Measurements from ENCODE around the gene NFATC2. TPM values are rescaled to one million over a fixed set of nuclear protein-coding genes. Genes with fewer than 3 reads are reported as not detected.

NFATC2 gene
- total RNA-seq, 1 experiment from 2014 or later, result 5.0 TPM

DNA sequence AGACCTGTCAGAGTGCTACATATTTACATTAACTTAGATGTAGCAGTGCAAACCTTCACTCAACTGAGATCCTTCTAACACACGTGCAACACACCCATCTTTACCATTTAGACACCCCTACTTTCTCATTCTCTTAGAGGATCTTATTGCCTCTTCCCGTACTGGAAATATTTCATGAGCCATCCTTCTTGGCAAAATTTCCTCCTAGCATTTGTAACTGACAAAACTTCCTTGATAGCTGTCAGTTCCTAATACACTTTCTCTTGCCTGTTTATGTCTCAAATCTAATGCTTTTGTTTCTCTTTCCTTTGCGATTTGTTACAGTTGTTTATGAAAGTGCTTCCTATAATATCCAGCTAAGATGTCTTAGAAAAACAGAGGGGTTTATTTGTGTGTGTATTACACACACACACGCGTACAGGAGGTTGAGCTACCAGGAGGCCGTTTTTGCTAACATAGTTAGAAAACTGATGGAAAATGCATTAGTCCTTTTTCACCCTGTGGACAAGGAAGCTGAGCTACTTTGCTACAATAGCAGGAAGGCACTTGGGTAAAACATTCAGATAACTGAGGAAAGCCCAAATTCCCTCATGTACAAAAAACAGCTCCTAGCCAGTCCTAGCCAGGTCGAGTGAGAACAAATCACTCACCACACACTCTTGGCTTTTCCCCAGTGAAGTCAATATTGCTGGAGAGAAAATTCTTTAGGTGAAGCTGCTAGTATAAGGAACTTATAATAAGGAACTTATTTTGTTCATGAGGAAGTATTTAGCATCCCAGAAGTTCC, 153.6 kb downstream of the NFATC2 start:
- Histone ChIP-seq H3K9me2 (ENCODE audit: insufficient read depth) (no peaks in the 10 kb centered on the region), H3K27ac (ENCODE audit: low read depth, low read length) (no peak overlapping the region), H4K20me1 (ENCODE audit: insufficient read depth) (no peaks in the 10 kb centered on the region), H3K4me3 (replicated peaks in 1 of 2; ENCODE audit: low read depth in 1 of 2, low read length in 2 of 2) (no peak overlapping the region), H3K4me1 (ENCODE audit: control insufficient read depth in 1 of 2, insufficient read depth in 2 of 2, low read length in 2 of 2) (no peaks in the 10 kb centered on the region; a peak in 1 of 4 replicates), H3K4me2 (ENCODE audit: low read length) (no peak overlapping the region), H2AFZ (ENCODE audit: low read depth, low read length, poor library complexity, severe bottlenecking) (no peak overlapping the region), H3K9me3 (ENCODE audit: control insufficient read depth in 1 of 2, insufficient read depth in 1 of 2, low read depth in 1 of 2, low read length in 2 of 2) (no peaks in the 10 kb centered on the region), H3K9ac (ENCODE audit: low read length) (no peak overlapping the region), H3K36me3 (ENCODE audit: control insufficient read depth in 1 of 2, insufficient read depth in 2 of 2, low read length in 2 of 2) (no peaks in the 10 kb centered on the region), H3K27me3 (ENCODE audit: insufficient read depth, low read length) (no peaks in the 10 kb centered on the region), H3K79me2 (ENCODE audit: insufficient read depth, low read length) (no peaks in the 10 kb centered on the region)
- DNase-seq (ENCODE audit: low read depth, low spot score) (no peak), ATAC-seq (no peak)
- BruUV-seq (replicated peaks), result no TSS peak
- RAD21 ChIA-PET (ENCODE audit: low non-redundant PET in 1 of 2, low total read pairs in 2 of 2, uncharacterized antibody in 2 of 2, unreplicated experiment in 2 of 2), result no interaction called here
- POLR2A ChIA-PET, result no interaction called here
- intact Hi-C loops (cut with micrococcal nuclease), result loop anchor here (5.0 kb wide), 1 partner anchor 143 kb away; no protein-coding TSS in a partner anchor
- CTCF ChIA-PET, result interaction anchor here (1.0 to 1.4 kb wide), 3 partner anchors 206 to 402 kb away, joined by 3 to 7 read pairs (median 3); no protein-coding TSS in a partner anchor
- no peak for TF ChIP-seq FOSL1 (IDR thresholded peaks at IDR 0.05; ENCODE audit: low read depth)

DNA sequence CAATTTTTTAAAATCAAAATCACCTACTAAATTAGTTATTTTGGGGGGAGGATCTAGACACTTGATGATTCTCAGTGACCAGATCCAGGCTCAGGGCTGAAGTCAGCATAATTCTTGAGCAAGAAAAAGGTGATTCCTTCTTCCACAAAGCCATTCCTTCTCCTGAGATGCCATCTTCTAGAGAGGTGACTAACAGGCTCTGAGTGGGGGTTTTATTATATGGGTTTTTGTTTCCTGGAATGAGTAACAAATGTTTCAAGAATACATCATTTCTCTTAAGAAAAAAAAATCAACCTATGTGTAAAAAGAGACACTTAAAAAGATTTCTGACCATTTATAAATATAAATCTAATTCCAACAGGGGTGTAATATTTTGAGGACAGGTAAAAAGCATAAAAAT, 154.3 kb downstream of the NFATC2 start:
- Histone ChIP-seq H3K79me2 (ENCODE audit: insufficient read depth, low read length) (no peaks in the 10 kb centered on the region), H3K4me2 (ENCODE audit: low read length) (no peak overlapping the region), H3K9me2 (ENCODE audit: insufficient read depth) (no peaks in the 10 kb centered on the region), H3K4me1 (ENCODE audit: control insufficient read depth in 1 of 2, insufficient read depth in 2 of 2, low read length in 2 of 2) (no peaks in the 10 kb centered on the region; a peak in 1 of 4 replicates), H3K9ac (ENCODE audit: low read length) (no peak overlapping the region), H3K4me3 (replicated peaks in 1 of 2; ENCODE audit: low read depth in 1 of 2, low read length in 2 of 2) (no peak overlapping the region), H3K27ac (ENCODE audit: low read depth, low read length) (no peak overlapping the region), H4K20me1 (ENCODE audit: insufficient read depth) (no peaks in the 10 kb centered on the region), H3K36me3 (ENCODE audit: control insufficient read depth in 1 of 2, insufficient read depth in 2 of 2, low read length in 2 of 2) (no peaks in the 10 kb centered on the region), H2AFZ (ENCODE audit: low read depth, low read length, poor library complexity, severe bottlenecking) (no peak overlapping the region), H3K27me3 (ENCODE audit: insufficient read depth, low read length) (no peaks in the 10 kb centered on the region), H3K9me3 (ENCODE audit: control insufficient read depth in 1 of 2, insufficient read depth in 1 of 2, low read depth in 1 of 2, low read length in 2 of 2) (no peaks in the 10 kb centered on the region)
- TF ChIP-seq POLR2A (IDR thresholded peaks at IDR 0.05; ENCODE audit: borderline replicate concordance, extremely low read depth, insufficient read depth, insufficient read length) (no peak), SIN3A (IDR thresholded peaks at IDR 0.05; ENCODE audit: low read depth) (no peak), ZFX (IDR thresholded peaks at IDR 0.05) (no peak), RAD21 (IDR thresholded peaks at IDR 0.05; ENCODE audit: low read depth) (no peak), CBX3 (IDR thresholded peaks at IDR 0.05; ENCODE audit: low read depth) (no peak), JUND (IDR thresholded peaks at IDR 0.05) (no peak)
- TF ChIP-seq, protein P1, sequence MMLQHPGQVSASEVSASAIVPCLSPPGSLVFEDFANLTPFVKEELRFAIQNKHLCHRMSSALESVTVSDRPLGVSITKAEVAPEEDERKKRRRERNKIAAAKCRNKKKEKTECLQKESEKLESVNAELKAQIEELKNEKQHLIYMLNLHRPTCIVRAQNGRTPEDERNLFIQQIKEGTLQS (IDR thresholded peaks at IDR 0.05), result no peak
- TF ChIP-seq, protein P2, sequence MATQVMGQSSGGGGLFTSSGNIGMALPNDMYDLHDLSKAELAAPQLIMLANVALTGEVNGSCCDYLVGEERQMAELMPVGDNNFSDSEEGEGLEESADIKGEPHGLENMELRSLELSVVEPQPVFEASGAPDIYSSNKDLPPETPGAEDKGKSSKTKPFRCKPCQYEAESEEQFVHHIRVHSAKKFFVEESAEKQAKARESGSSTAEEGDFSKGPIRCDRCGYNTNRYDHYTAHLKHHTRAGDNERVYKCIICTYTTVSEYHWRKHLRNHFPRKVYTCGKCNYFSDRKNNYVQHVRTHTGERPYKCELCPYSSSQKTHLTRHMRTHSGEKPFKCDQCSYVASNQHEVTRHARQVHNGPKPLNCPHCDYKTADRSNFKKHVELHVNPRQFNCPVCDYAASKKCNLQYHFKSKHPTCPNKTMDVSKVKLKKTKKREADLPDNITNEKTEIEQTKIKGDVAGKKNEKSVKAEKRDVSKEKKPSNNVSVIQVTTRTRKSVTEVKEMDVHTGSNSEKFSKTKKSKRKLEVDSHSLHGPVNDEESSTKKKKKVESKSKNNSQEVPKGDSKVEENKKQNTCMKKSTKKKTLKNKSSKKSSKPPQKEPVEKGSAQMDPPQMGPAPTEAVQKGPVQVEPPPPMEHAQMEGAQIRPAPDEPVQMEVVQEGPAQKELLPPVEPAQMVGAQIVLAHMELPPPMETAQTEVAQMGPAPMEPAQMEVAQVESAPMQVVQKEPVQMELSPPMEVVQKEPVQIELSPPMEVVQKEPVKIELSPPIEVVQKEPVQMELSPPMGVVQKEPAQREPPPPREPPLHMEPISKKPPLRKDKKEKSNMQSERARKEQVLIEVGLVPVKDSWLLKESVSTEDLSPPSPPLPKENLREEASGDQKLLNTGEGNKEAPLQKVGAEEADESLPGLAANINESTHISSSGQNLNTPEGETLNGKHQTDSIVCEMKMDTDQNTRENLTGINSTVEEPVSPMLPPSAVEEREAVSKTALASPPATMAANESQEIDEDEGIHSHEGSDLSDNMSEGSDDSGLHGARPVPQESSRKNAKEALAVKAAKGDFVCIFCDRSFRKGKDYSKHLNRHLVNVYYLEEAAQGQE (IDR thresholded peaks at IDR 0.05; ENCODE audit: low read depth), result no peak
- BruUV-seq (replicated peaks), result no TSS peak
- no peak for ATAC-seq
- ChIA-PET CTCF (no interaction called here), RAD21 (ENCODE audit: low non-redundant PET in 1 of 2, low total read pairs in 2 of 2, uncharacterized antibody in 2 of 2, unreplicated experiment in 2 of 2) (no interaction called here), POLR2A (no interaction called here)
- DNase-seq (ENCODE audit: low read depth, low spot score), result no peak
- intact Hi-C loops (cut with micrococcal nuclease), result loop anchor here (5.0 kb wide), 1 partner anchor 144 kb away; no protein-coding TSS in a partner anchor

Measured in HCT116 (cell line).